IPS-11a (cell line): ENCODE data around the gene LMF1.
"Not testable (repeated sequence)": the region's sequence is repeated elsewhere in the genome, so short reads cannot be mapped to it uniquely, and the experiment has no call there.

Experiments used
- H3K4me3 ChIP-seq: one replicate; pipeline ENCODE4 v1.5.1; 2013; ENCODE audit warnings: low read depth, low read length, control low read depth

LMF1 gene

DNA sequence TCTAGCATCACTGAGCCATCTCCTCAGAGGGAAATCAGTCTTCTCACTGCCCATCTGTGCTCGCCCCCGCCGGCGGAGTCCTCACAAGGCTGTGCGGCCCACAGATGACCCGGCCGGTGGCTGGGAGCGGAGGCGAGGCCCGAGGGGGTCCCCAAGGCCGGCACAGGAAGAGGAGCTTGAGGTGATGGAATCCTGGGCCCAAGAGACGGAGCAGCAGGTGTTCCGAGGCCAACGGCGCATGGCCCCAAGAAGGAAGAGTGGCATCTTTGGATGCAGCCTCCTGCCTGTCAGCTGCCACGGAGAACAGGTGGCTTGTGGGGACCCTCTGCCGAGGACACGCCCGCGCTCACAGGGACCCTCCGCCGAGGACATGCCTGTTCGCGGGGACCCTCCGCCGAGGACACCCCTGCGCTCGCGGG, 97.5 kb downstream of the LMF1 start:
- no peak overlapping the region for H3K4me3 ChIP-seq

DNA sequence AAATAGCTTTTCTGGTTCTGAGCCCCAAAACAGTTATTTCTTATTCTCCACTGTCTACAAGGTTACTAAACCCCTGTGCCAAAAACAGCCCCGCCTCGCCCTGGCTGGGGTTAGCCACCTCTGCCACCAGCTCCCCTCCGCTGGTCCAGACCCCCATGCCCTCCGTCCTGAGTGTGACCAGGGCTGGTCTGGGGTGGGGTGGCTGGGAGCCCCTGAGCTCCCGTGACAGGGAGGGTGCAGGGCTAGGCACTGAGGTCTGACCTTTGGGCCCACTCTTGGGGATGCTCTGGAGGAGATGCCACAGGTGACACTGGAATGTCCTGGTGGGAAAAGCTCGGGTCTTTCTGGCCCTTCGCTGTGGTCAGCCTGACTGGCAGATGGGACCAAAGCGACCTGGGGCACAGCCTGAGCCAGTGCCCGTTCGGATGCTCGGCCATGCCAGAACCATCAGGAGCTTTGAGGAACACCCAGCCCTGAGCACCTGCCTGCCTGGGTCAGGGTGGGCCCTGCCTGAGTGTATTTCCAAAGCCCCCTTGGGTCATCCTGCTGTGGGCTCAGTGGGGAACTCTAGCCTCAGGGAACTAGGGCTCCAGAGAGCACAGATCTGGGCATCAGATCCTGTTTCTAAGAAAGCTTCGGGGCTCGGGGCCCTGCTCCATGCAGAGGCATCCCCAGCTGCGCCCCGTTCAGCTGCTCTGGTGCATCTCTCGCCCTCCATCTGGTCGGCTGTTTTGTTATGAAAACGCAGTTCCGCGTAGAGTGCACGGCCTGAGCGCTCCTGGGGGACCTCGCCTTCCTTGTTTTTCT, 98.1 kb downstream of the LMF1 start:
- H3K4me3 ChIP-seq = no peak overlapping the region

DNA sequence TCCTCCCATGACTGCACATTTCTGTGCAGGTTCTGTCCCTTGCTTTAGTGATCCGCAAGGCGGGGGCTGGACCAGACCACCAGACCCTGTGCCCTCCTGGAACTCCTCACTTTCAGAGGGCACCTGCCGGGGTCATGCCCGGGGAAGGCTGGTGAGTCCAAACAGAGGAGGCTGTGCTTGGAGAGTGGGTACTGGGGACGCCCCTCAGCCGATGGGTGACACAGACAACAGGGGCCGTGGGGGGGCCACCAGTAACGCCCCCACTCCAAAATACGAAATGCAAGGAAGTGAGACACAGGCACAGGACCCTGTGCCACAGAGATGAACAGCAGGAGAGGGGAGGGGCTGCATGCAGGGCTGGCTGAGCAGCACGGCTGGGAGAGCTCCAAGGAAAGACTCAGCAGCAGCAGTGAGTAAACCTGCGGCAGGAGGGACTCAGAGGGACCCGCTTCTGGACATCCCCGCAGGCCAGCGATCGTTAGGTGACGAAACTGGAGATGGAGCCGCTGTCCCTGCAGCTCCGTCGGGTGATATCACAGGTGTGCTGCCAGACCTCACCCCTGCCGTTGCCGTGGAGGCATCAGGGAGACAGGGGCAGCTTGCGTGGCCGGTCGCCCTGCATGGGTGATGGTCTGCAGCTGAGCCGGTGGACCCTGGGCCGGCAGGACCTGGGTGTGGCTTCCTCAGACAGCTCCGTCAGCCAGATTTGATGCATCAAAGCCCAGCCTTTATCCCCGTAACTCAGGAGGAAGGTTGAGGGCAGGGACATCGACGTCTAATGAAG, 99.0 kb downstream of the LMF1 start:
- no peak overlapping the region for H3K4me3 ChIP-seq

DNA sequence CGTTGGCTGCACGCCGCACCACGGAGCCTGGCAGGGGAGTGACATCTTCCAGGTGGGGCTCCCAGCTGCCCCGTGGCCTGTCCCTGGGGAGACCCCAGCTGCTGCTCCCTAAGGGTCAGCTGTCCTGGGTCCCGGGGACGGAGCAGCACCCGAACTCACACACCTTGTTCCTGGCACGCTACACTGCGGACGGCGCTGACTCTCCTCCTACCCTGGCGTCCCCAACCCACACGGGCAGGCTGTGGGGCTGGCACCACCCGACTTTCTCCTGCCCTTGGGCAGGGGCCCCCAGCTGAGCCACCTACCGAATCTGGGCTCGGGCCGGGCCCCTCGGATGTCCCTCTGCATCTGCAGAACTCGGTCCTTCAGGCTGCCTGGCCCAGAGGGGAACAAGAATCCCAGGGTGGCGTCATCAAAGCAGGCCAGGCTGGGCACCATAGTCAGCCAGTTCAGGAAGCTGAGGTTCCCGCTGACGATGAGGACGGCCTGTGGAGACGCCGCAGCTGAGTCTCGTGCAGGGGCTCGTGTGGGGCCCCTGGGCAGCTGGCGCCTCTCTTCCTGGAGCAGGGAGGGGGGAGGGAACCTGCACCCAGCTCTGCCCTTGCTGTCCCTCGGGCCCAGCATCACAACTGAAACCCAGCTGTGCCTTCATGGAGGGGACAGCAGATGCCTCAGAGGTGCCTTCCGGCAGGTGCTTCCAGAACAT, 99.8 kb downstream of the LMF1 start:
- no peak overlapping the region for H3K4me3 ChIP-seq

DNA sequence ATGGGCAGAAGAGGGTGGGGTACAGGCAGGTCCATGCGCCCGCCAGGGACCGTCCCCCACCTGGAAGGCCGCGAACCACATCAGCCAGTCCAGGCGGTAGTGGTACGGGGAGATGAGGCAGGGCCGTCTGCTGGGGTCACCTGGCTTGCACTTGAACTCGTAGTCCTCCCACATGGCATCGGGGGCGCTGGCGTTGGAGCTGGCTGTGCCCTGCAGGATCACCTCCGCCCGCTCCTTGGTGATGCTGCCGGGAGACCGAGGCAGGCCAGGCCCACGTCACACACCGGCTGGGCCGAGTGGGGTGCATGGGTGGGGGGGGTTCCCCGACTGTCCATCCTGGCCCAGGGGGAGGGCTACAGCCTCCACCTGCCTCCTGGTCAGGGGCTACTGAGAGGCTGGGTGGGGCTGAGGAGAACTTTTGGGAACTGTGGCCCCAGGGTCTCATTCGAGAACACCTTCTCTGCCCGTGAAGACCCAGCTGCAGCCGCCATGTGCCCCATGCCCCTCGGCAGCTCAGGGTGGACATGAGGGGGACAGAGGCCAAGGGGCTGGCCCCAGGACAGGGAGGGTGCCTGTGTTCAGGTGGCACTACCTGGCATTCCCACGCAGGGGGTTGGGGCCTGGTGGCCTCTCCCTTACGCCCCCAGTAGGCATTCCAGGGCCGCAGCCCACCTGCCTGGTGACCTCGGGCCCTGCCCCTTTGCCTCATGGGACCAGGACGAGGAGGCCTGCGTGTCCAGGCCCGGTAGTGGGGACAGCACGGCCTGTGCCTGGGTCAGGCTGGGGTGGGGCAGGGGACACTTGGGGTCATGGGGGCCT, 100.8 kb downstream of the LMF1 start:
- no peak overlapping the region for H3K4me3 ChIP-seq

DNA sequence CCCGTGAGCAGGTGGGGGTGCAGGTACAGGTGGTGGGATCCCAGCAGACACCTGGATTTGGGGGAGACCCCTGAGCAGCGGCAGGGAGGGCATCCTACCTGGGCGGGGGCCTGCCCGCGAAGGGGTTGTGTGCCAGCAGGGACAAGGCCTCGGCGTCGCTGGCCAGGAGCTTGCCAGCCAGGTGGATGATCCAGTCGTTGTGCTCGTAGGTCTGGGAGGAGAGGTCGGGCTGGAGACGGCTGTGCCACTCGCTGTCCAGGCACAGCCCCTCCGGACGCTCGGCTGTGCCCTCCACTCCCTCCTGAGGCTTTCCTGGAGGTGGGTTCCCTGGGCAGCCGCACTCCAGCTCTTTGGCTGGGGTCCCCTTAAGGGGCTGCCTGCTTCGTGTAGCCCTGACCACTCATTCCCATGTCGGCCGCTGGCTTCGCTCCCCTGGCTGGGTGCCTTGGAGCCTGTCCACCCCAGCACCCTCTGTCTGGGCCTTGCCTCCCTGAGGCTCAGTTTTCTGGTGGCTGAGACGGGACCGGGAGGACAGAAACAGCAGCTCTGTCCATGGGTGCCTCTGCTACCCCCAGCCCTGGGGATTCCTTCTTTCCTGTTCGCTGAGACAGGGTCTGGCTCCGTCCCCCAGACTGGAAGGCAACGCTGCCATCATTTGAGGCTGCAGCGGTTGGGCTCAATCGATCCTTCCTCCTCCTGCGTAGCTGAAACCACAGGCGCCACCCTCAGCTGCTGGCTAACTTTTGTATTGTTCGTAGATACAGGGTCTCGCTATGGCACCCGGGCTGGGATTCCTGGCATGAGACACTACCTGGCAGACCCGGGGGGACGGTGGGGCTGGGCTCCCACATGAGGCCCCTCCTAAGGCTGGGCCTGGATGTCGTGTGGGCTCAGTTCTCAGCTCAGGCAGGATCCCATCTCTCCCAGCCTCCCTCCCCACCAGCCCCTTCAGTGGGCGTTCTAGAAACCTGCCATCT, 101.7 kb downstream of the LMF1 start:
- H3K4me3 ChIP-seq = no peak overlapping the region

DNA sequence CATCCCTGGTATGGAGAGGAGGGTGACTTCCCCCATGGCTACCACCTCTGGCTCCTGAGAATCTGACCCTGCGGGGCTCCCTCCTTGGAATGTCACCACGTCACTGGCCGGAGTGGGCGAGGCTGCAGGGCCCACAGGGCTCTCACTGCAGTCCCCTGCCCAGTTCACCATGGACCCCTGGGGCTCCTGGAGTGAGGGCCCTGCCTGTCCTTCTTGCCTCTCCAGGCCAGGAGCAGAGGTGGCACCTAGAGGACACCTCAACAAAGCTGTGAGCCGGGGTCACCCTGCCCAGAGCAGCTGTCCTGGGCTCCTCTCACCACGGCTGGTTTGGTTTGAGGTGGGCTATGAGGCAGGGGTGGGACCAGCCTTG, 102.4 kb downstream of the LMF1 start:
- H3K4me3 ChIP-seq = no peak overlapping the region

DNA sequence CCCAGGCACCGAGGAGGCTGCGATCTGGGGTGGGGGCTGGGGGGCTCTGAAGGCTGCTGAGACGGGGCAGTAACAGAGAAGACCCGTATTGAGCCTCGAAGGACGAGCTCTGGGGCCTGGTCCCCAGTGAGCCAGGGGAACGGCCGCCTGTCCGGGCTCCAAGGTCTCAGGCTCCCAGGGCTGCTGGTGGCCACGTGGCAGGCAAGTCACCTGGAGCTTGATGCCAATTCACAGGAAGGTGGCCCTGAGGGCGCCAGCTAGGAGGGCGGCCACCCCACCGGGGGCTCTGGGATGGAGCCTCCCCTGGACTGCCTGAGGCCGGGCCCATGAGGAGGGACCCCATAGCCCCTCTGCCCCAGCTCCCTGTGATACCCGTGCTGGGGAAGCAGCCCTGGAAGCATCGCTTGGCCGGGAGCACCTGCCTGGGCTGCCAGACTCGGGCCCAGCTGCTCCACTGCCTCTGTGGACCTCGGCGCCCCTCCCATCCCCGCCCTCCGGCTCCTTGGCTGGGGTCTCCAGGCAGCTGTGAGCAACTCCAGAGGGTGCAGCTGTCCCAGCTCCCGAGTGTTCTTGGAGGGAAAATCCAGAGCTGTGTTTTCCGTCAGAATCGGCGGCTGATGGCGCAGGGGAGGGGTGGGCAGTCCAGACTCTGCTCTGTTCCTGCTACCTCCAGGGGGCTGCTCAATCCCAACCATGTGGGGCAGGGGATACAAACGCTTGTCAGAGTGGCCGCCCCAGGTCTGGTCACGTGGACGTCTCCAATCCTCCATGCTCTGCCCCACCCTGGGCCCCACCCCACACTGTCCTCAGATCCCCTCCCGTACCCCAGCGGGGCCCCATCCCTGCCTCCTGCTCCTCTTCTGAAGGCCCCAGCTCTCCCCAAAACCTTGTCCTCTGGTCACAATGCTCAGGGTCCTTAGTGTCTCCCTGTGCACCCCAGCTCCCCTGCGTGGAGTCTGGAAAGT, 103.1 kb downstream of the LMF1 start:
- H3K4me3 ChIP-seq = no peak overlapping the region

DNA sequence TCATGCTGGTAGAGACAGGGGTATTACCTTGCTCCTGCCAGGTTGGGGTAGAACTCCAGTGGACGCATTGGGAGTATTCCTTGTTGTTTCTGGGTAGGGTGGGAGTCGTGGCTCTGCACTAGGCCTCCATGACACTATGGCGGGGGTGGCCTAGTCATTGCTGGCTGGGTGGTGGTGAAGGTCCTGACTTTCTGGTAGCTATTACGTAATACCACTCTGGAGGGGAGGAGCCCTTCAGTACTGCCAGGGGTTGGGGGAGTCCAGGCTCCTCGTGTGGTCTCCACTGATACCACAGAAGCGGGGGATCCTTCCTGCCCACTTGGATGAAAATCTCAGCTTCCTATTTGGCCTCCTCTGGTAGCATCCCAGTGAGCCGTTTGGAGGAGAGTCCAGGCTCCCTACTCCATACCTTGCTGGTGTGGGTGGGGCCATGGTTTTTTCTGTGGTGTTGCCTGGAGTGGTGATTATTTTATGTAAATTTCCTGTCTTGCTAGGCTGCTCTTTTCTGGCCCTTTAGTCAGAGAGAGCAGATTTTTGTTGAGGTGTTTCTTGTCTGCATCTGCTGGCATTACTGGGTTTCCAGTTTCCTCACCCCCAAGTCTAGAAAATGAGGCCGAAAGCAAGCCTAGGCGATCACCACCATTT, 104.4 kb downstream of the LMF1 start:
- no peak overlapping the region for H3K4me3 ChIP-seq

DNA sequence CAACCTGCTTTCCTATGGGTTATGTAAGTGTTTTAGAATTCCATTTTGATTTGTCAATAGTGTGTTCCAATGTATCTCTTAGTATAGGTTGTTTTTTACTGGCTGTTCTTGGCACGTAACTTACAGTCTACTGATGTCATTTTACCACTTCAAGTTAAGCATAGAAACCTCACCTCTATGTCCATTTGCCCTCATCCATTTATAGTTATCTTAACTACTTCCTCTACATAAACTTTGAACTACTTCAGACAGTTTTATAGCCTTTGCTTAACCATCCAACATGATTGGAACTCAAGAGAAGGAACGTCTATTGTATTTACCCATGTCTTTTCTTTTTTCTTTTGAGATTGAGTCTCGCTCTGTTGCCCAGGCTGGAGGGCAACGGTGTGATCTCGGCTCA, 105.8 kb downstream of the LMF1 start:
- H3K4me3 ChIP-seq = no peak overlapping the region

DNA sequence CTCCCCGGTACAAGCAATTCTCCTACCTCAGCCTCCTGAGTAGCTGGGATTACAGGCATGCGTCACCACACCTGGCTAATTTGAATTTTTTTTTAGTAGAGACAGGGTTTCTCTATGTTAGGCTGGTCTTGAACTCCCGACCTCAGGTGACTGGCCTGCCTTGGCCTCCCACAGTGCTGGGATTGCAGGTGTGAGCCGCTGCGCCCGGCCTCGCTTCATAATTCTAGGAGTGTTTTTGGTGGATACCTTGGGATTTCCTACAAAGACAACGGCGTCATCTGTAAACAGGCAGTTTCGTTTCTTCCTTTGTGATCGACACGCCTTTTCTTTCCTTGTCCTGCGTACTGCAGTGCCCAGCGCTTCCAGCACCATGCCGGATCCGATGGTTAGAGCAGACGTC, 109.3 kb downstream of the LMF1 start:
- H3K4me3 ChIP-seq = no peak overlapping the region

DNA sequence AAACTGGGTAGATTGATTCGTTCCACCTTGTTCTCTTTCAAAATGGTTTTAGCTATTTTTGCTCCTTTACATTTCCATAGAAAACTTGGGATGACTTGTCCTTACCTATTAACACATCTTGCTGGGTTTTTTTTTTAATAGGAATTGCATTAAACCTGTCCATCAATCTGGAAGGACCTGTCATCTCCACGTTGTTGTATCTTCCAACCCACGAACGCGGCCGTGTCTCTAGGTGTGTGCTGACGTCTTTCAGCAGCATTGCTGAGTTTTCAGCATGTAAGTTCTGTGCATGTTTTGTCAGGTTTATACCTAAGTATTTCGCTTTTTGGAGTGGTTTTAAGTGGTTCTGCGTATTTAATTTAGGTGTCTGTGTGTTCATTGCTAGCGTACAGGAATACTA, 109.9 kb downstream of the LMF1 start:
- H3K4me3 ChIP-seq = no peak overlapping the region

DNA sequence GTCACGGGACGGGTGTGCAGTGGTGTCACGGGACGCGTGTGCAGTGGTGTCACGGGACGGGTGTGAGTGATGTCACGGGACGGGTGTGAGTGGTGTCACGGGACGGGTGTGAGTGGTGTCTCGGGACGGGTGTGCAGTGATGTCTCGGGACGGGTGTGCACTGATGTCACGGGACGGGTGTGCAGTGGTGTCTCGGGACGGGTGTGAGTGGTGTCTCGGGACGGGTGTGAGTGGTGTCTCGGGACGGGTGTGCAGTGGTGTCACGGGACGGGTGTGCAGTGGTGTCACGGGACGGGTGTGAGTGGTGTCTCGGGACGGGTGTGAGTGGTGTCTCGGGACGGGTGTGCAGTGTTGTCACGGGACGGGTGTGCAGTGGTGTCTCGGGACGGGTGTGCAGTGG, 111.8 kb downstream of the LMF1 start:
- H3K4me3 ChIP-seq = not testable (repeated sequence)

DNA sequence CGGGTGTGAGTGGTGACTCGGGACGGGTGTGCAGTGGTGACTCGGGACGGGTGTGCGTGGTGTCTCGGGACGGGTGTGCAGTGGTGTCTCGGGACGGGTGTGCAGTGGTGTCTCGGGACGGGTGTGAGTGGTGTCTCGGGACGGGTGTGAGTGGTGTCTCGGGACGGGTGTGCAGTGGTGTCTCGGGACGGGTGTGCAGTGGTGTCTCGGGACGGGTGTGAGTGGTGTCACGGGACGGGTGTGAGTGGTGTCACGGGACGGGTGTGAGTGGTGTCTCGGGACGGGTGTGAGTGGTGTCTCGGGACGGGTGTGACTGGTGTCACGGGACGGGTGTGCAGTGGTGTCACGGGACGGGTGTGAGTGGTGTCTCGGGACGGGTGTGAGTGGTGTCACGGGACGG, 112.3 kb downstream of the LMF1 start:
- H3K4me3 ChIP-seq = not testable (repeated sequence)

DNA sequence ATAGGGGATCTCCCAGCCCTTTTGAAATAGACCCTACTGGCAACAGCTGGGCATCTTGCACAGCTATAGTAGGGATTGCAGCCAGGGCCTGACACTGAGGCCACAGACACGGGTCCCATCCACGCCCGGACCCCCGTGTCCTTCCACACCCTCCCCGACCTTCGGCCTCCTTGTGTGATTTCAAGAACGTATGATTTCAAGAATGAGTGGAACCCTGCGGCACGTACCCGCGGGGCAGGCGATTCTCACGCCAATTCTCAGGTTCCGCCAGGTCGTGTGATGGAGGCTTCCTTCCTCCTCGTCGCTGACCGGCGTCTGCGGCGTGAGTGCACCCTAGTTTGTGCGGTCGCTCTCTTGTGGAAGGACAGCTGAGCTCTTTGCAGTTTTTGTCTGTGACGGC, 114.0 kb downstream of the LMF1 start:
- H3K4me3 ChIP-seq = no peak overlapping the region

DNA sequence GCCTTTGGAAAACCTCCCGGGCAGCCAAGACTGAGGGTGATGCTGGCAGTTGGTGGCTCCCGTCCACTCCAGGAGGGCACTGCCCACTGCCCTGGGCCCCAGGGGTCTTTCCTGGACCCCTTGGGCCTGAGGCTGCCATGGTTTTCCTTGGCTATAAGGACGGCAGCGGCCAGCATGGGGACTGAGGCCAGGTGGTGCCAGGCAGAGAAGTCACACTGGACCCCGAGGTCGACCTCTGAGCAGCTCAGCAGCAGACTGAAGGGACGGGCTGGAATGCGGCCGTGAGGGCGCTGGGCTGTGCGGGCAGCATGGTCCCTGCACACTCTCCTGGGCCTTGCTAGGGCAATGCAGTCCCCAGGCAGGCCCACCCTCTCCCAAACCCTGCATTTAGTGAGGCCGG, 114.7 kb downstream of the LMF1 start:
- no peak overlapping the region for H3K4me3 ChIP-seq

DNA sequence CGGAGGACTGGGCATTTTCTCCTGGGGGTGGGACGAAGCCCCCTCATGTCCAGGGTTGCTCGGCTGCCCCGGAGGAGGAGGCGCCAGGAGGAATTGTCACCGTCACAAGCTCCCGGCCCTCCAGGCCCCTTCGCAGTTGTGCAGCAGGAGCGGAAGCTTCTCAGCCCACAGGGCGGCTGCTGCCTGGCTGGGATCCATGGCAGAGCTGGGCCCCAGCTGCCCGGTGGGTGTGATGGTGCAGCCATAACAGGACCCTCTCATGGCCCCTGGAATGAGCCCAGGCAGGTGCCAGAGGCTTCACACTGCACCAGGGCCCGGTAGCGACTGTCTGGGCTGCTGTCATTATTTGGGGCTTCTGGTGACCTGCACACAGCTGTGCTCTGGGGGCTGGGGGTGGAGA, 115.3 kb downstream of the LMF1 start:
- H3K4me3 ChIP-seq = no peak overlapping the region

DNA sequence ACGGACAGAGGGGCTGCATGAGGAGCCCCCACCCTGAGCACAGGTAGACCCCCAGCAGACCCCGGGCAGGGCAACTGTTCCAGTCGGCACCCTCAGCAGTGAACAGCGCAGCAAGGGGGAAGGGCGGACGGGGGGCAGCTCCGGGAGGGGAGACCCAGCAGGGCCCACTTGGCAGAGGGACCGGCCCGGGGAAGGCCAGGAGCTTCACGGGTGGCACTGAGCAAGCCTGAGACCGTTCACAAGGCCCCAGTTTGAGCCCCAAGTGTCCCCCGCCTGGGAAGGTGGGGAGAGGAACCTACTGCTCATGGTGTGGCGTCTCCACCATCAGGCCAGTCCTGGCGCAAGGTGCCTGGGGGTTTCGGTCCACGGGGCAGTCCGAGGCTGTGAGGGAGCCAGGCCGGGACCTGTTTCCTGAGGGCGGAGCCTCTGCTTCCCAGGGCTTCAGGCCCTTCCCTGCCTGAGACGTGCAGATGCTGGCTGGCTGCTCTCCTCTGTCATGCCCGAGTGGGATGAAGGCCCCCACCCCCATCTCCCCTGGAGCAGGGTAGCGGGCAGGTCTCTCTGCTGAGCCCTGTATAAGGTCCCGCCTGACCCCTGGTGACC, 115.9 kb downstream of the LMF1 start:
- no peak overlapping the region for H3K4me3 ChIP-seq
